Kidney epithelial cell (primary cell): ENCODE measurements around the gene PRR5. TPM values are rescaled to one million over a fixed set of nuclear protein-coding genes. Genes with fewer than 3 reads are reported as not detected.

Experiments
- DNase-seq: peaks from one replicate; pipeline ENCODE4 v3.0.0-alpha.2; 2010; ENCODE audit warnings: low read depth
- H3K27me3 ChIP-seq: 2 replicates; pipeline ENCODE4 v1.6.0; 2011; ENCODE audit warnings: low read length; ENCODE audit not compliant: control insufficient read depth, insufficient read depth
- H3K36me3 ChIP-seq: 2 replicates; pipeline ENCODE4 v1.5.1; 2011; ENCODE audit warnings: low read length; ENCODE audit not compliant: control insufficient read depth, insufficient read depth
- H3K4me3 ChIP-seq: 2 replicates; pipeline ENCODE4 v1.5.1; 2011; ENCODE audit warnings: low read depth, mild to moderate bottlenecking, control low read depth, low read length
- total RNA-seq: library from RNA; depleted of rRNA; stranded (reverse); fragments of >200 nt; gene quantifications from 2 replicates; pipeline ENCODE4 v1.2.3, GENCODE V29; 2015
- TF ChIP-seq, protein P1 (sequence below): IDR thresholded peaks from 2 replicates; pipeline ENCODE4 v1.5.1; 2011; ENCODE audit warnings: mild to moderate bottlenecking, moderate library complexity, low read length, control low read depth, inconsistent platforms; ENCODE audit not compliant: insufficient read depth, poor library complexity, severe bottlenecking

The PRR5 gene
- total RNA-seq, 1 donor from 2014 or later, result 14.3 TPM

- TF ChIP-seq, protein P1, sequence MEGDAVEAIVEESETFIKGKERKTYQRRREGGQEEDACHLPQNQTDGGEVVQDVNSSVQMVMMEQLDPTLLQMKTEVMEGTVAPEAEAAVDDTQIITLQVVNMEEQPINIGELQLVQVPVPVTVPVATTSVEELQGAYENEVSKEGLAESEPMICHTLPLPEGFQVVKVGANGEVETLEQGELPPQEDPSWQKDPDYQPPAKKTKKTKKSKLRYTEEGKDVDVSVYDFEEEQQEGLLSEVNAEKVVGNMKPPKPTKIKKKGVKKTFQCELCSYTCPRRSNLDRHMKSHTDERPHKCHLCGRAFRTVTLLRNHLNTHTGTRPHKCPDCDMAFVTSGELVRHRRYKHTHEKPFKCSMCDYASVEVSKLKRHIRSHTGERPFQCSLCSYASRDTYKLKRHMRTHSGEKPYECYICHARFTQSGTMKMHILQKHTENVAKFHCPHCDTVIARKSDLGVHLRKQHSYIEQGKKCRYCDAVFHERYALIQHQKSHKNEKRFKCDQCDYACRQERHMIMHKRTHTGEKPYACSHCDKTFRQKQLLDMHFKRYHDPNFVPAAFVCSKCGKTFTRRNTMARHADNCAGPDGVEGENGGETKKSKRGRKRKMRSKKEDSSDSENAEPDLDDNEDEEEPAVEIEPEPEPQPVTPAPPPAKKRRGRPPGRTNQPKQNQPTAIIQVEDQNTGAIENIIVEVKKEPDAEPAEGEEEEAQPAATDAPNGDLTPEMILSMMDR, result no peak
- H3K4me3 ChIP-seq, result no peak overlapping the region
Observed at GRCh38 chr22:44701187-44701790, 715 bp upstream of the PRR5 start.

DNA sequence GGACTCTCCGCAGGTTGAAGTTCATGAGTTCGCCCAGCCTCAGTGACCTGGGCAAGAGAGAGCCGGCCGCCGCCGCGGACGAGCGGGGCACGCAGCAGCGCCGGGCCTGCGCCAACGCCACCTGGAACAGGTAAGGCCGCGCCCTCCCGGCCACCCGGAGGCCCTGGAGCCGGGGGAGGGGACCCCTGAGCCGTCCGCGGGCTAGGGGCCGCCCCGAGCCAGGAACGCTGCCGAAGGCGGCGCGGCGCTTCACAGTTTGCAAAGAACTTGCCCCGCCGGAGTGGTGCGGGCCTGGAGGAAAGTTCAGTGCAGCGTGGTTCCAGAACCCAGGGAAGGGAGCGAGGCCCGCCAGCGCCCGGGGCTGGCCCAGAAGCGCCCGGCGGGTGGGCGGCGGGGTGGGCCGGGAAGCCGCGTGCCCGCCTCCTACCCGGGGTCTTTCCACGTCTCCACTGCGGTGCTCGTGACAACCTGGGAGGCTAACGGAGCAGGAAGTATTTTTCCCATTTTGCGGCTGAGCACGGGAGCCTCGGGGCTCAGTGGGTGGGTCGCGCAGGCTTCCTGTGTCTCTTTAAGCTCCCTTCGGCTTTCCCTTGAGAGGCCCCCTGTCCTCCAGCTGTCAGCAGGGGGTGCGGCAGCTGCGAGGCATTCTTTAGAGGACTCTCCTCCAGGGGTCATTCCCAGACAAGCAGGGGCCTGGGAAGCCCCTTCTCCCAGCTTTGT is 635 bp downstream of the PRR5 start:
- DNase-seq, result no peak
- H3K27me3 ChIP-seq, result no peaks in the 10 kb centered on the region
- TF ChIP-seq, protein P1, result peak; percentile 30
- peak overlapping the region; percentile 64 for H3K4me3 ChIP-seq
- H3K36me3 ChIP-seq, result no peaks in the 10 kb centered on the region

More at GRCh38 chr22:44701187-44701790, 715 bp upstream of the PRR5 start:
- no peak for DNase-seq
- Histone ChIP-seq H3K36me3 (no peaks in the 10 kb centered on the region), H3K27me3 (no peaks in the 10 kb centered on the region)

DNA sequence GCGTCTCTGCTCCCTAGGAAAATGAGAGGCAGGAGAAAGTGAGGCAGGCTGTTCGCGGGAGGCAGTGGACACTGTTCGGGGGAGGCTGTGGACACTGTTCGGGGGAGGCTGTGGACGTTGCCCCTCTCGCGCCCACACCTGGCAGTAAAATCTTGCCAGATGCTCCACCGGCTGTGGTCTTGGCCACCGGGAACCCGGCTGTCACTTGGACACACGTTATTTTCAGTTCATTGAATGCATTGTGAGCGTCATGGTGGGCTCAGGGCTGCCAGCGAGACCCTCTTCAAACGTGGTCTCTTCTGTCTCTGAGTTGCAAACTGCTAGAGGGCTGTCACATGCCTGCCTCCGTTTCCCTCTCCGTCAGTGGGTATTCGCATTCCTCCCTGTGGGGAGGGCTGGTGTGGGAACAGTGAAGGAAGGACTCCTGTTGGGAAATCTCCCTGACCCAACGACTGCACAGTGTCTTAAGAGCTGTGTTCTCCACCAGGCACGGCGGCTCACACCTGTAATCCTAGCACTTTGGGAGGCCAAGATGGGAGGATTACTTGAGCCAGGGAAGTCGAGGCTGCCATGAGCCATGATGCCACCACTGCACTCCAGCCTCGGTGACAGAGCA is 1.4 kb downstream of the PRR5 start:
- DNase-seq, result no peak
- H3K36me3 ChIP-seq, result no peaks in the 10 kb centered on the region
- TF ChIP-seq, protein P1, result no peak
- H3K4me3 ChIP-seq, result peak overlapping the region; percentile 64
- H3K27me3 ChIP-seq, result no peaks in the 10 kb centered on the region

DNA sequence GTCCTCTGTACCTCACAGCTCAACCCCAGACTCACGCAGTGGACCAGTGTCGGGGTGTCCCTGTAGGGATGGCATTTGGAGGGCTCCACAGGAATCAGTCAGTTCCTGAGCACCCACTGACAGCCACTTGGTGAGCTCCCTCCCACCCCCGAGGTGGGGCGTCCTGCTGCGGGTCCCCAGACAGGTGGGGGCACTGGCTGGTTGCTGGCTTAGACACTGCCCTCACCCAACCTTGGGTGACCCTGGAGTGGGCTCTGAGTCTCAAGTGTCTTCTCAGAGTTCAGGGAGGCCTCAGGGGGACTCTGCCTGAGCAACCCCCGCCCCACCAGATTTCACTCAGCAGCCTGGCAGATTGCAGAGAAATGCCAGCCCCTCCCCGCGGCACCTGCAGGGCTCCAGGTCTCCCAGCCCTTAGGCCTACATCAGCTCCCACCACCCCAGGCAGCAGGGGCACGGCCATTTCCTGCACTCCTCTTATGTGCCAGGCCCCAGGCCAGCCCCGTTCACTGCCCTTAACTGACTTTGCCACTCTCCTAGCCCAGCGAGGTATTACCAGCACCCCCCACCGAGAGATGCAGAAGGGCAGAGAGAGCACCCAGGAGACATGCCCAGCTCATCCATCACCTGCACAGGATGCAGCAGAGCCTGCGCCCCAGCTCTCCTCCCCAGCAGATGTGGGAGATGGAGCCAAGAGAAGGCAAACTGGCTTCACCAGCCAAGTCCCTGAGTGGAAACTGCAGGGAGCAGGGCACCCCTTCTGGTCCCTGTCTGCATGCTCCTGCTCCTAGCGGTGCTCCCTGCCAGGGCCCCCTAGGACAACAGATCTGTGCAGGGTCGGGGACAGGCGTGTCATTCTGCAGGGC is 2.4 kb downstream of the PRR5 start:
- Histone ChIP-seq H3K27me3 (no peaks in the 10 kb centered on the region), H3K4me3 (no peak overlapping the region), H3K36me3 (no peaks in the 10 kb centered on the region)
- TF ChIP-seq, protein P1, result no peak
- no peak for DNase-seq

DNA sequence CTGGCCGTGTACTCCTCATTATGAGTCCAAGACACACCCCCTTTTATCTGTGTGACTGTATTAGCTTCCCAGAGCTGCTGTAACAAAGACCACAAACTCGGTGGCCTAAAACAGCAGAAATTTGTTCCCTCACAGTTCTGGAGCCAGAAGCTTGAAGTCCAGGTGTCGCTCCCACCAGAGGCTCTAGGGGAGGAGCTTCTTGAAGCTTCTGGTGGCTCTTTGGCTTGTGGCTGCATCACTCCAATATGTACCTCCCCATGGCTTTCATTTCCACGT is 3.0 kb downstream of the PRR5 start:
- TF ChIP-seq, protein P1, result no peak
- no peaks in the 10 kb centered on the region for H3K36me3 ChIP-seq

More for the DNA sequence above, 3.0 kb downstream of the PRR5 start:
- Histone ChIP-seq H3K27me3 (no peaks in the 10 kb centered on the region), H3K4me3 (no peak overlapping the region)
- no peak for DNase-seq
